ENCODE measurements around the gene DNAJA3.
A peak's percentile ranks its signal among the peaks of the same experiment; 100 is the strongest.

Gene DNAJA3

DNA sequence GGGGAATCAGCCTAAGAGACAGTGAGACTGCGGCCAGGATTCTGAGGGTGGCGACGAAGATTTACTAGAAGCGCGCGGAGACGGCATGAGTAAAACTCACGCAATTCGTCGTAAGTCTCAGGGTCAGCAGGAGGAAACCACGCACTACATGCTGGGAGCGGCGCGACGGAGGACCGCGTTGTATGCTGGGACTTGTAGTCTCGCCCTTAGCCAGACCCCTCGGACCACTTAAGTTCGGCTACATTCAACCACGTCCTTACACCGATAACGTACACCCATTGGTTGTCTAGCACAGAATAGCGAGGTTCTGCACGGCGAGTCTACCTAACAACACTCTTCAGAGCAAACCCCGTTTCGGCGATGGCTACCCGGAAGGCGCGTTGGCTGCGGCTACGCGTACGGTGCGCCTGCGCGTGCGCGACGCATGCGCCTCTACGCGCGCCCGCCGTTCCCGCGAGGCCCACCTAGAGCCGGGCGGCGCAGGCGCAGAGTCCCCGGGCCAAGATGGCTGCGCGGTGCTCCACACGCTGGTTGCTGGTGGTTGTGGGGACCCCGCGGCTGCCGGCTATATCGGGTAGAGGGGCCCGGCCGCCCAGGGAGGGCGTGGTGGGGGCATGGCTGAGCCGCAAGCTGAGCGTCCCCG lies at the start of gene DNAJA3:
Gene DNAJA3, plus strand, starts transcription at position 491 of the 643 bp plus-strand sequence. Its CDS starts 14 bp downstream, at position 505.
- DNase-seq, result peak; percentile 98 to 99 (median 99)

GRCh38 chr16:4376126-4376892 lies 49.4 kb upstream of the DNAJA3 start:
- no peak for DNase-seq

DNA sequence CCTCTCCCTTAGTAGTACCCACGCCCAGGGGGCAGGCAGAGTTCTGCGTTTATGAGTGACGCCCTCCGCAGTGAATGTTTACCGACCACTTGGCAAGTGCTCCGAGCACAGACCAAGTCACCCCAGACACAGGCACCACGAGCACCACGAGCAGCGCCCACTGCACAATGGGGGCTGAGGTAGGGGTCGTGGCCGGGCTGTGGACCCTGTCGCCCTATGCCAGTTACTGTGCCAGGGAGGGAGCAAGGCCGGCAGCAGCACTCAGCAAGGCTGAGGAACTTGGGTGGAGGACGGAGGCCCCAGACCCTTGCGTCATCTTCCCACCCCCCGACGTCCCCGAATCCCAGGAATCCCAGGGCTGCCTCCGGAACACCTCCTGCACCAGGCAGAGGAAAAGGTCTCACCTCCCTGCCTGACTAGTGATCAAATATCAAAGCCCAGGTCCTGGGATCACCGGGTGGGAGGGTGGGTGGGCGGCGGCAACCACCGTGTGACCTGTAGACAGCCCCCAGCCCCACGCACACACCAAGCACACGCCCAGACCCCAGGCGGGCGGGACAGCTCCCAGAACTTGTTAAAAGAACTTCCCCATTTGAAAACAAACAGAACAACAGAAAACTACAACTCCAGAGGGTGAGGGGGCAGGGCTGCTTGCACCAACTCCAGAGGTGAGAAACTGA lies 48.6 kb upstream of the DNAJA3 start:
- no peak for DNase-seq

- no peak for DNase-seq
Observed at GRCh38 chr16:4377573-4378154, 48.0 kb upstream of the DNAJA3 start.

- no peak for DNase-seq
Observed at GRCh38 chr16:4378161-4378666, 47.5 kb upstream of the DNAJA3 start.

DNA sequence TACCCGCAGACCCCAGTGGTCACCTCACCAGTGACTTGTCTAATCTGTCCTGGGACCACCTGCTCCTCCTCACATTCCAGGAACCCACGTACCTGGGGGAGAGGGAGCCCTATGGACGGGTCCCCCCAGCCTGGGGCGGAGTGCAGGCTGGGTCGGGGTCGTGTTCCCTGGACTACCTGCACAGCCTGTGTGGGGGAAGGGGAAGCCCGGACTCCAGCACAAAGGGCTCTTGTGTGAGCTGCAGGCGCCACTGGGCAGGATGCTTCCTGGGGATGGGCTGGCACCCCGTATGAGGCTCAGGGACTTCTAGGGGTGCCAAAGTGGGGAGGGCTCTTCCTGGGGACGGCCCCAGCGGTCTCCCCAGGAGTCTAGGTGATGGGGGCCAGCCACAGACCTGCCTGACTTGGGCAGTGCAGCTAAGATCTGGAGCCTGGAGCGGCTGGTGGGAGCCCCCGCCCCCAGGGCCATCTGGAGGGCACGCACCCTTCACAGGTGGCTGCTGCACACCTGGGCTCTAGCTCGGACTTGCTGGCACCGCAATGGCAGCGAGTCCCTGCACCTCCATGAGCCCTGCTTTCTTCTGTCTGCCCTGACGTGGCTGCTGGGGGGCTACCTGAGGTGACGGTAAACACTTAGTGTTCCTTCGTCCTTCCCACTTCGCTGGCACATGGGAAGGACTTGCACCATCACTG lies 46.5 kb upstream of the DNAJA3 start:
- no peak for DNase-seq

GRCh38 chr16:4380119-4381063 lies 45.3 kb upstream of the DNAJA3 start:
- DNase-seq, result no peak

DNA sequence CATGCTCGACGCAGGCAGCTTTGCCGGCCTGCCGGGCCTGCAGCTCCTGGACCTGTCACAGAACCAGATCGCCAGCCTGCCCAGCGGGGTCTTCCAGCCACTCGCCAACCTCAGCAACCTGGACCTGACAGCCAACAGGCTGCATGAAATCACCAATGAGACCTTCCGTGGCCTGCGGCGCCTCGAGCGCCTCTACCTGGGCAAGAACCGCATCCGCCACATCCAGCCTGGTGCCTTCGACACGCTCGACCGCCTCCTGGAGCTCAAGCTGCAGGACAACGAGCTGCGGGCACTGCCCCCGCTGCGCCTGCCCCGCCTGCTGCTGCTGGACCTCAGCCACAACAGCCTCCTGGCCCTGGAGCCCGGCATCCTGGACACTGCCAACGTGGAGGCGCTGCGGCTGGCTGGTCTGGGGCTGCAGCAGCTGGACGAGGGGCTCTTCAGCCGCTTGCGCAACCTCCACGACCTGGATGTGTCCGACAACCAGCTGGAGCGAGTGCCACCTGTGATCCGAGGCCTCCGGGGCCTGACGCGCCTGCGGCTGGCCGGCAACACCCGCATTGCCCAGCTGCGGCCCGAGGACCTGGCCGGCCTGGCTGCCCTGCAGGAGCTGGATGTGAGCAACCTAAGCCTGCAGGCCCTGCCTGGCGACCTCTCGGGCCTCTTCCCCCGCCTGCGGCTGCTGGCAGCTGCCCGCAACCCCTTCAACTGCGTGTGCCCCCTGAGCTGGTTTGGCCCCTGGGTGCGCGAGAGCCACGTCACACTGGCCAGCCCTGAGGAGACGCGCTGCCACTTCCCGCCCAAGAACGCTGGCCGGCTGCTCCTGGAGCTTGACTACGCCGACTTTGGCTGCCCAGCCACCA lies 44.4 kb upstream of the DNAJA3 start:
- no peak for DNase-seq

DNA sequence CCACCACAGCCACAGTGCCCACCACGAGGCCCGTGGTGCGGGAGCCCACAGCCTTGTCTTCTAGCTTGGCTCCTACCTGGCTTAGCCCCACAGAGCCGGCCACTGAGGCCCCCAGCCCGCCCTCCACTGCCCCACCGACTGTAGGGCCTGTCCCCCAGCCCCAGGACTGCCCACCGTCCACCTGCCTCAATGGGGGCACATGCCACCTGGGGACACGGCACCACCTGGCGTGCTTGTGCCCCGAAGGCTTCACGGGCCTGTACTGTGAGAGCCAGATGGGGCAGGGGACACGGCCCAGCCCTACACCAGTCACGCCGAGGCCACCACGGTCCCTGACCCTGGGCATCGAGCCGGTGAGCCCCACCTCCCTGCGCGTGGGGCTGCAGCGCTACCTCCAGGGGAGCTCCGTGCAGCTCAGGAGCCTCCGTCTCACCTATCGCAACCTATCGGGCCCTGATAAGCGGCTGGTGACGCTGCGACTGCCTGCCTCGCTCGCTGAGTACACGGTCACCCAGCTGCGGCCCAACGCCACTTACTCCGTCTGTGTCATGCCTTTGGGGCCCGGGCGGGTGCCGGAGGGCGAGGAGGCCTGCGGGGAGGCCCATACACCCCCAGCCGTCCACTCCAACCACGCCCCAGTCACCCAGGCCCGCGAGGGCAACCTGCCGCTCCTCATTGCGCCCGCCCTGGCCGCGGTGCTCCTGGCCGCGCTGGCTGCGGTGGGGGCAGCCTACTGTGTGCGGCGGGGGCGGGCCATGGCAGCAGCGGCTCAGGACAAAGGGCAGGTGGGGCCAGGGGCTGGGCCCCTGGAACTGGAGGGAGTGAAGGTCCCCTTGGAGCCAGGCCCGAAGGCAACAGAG lies 43.5 kb upstream of the DNAJA3 start:
- no peak for DNase-seq

DNA sequence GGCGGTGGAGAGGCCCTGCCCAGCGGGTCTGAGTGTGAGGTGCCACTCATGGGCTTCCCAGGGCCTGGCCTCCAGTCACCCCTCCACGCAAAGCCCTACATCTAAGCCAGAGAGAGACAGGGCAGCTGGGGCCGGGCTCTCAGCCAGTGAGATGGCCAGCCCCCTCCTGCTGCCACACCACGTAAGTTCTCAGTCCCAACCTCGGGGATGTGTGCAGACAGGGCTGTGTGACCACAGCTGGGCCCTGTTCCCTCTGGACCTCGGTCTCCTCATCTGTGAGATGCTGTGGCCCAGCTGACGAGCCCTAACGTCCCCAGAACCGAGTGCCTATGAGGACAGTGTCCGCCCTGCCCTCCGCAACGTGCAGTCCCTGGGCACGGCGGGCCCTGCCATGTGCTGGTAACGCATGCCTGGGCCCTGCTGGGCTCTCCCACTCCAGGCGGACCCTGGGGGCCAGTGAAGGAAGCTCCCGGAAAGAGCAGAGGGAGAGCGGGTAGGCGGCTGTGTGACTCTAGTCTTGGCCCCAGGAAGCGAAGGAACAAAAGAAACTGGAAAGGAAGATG lies 42.8 kb upstream of the DNAJA3 start:
- no peak for DNase-seq

GRCh38 chr16:4383591-4384444 lies 41.9 kb upstream of the DNAJA3 start:
- DNase-seq, result no peak

GRCh38 chr16:4384509-4384942 lies 41.1 kb upstream of the DNAJA3 start:
- DNase-seq, result no peak

- DNase-seq, result no peak
Observed at GRCh38 chr16:4385066-4385788, 40.4 kb upstream of the DNAJA3 start.

DNA sequence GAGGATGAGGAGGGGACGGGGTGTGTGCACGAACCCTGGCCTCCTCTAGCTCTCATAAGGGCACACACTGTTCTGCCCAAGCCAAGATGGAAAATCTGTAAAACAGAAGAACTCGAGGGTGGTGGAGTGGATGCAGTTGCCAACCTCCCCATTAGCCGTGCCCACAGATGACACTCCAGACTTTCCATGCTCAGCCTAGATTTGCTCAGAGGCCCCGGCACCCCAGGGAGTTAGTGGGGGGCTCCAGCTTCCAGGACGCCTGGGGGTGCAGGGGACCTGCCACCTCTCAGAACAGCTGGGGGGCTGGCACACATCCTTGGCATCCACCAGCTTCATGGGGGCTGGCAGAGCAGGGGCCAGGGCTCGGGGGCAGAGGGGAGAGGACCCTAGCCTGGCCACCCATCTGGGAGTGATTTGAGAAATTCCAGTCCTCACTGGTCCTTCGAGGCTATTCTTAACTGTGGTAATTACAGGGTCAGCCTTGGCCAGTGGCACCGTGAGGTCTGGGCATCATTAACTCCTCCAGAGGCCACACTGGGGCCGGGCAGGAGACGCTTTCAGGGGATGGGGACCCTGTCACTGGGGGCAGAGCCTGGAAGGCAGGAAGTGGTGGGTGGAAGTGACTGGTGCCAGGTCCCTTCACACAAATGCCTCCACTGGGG lies 39.7 kb upstream of the DNAJA3 start:
- DNase-seq, result no peak

GRCh38 chr16:4386451-4386805 lies 39.2 kb upstream of the DNAJA3 start:
- DNase-seq, result no peak

DNA sequence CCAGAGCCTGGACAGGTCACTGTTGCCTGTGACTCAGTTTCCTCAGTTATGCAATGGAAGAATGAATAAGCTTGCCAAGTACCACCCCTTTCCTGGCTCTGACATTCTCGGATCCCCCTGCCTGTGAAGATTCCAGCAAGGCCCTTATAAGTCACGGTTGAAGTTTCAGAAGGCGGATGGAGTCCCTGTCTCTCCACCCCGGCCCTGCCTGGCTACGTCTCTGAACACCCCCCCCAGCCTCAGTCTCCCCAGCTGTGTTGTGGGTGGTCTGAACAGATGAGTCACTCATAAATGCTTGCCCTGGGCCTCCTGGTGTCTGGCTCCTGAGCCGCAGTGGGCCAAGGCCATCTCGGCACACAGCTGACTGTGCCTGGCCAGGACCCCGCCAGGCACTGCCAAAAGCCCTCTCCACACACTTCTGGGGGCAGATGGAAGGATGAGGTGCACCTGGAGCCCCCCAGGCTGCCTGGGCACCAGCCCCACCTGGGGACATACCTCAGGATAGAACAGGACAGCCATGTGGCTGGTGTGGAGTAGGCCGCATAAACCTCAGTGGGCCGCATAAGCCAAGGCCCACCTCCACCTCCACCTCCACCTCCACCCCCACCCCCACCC lies 38.6 kb upstream of the DNAJA3 start:
- no peak for DNase-seq

All from suppressor macrophage treated with lipopolysaccharide for 1 hour (primary cell).